GM12878 (cell line): Measurements from ENCODE around the gene TFF1. TPM values are rescaled to one million over a fixed set of nuclear protein-coding genes. Genes with fewer than 3 reads are reported as not detected.

Experiments used
- ATAC-seq: fragments of 200-7000 bp; cut with Tn5 transposase; 3 replicates; pipeline ENCODE4 v1.9.1; 2020; ENCODE audit warnings: mild to moderate bottlenecking, moderate library complexity
- BruUV-seq: library from RNA; stranded (reverse); fragments of 400-500 nt; replicated peaks from 2 replicates; lab custom pipeline; 2021; lab: Mats Ljungman, UMichigan
- CTCF ChIA-PET: fragments of 300-600 bp; sonication (Branson Sonifier 250); formaldehyde crosslinking; extraction: SDS; loops from one replicate; lab custom pipeline; 2021; ENCODE audit warnings: inconsistent platforms; lab: Yijun Ruan, JAX
- POLR2A ChIA-PET: fragments of 350-600 bp; formaldehyde crosslinking; extraction: SDS; loops from one replicate; lab custom pipeline; 2021; ENCODE audit warnings: inconsistent platforms; lab: Charles Lee
- RAD21 ChIA-PET: fragments of 300-600 bp; sonication (Branson Sonifier 250); formaldehyde crosslinking; loops from one replicate; lab custom pipeline; 2023; ENCODE audit warnings: antibody characterized with exemption; ENCODE audit not compliant: unreplicated experiment; lab: Charles Lee
- SMC1A ChIA-PET: fragments of 300-600 bp; sonication (Branson Sonifier 250); formaldehyde crosslinking; loops from one replicate; lab custom pipeline; 2023; ENCODE audit not compliant: unreplicated experiment, uncharacterized antibody; lab: Charles Lee
- DNase-seq: peaks from one replicate; pipeline ENCODE4 v3.0.0-alpha.2; 2011; ENCODE audit warnings: low read depth, low spot score
- FAIRE-seq: peaks from 3 replicates; lab custom pipeline; 2011; peaks lifted over from hg19 to GRCh38; lab: Jason Lieb, UNC
- H2AFZ ChIP-seq: 2 replicates; pipeline ENCODE4 v1.6.0; 2011; ENCODE audit warnings: low read depth, low read length, control low read depth; ENCODE audit not compliant: control insufficient read depth
- H3K27ac ChIP-seq: 2 replicates; pipeline ENCODE4 v1.5.1; 2011; ENCODE audit warnings: control low read depth; ENCODE audit not compliant: control insufficient read depth, insufficient read depth
- H3K27me3 ChIP-seq, 2 experiments: replicated peaks in 1 of 2; 2 replicates each; pipeline versions ENCODE4 v1.6.0 to v1.6.1; 2011; ENCODE audit warnings: low read length in 1 of 2; ENCODE audit not compliant: control insufficient read depth in 2 of 2, insufficient read depth in 2 of 2
- H3K36me3 ChIP-seq, 2 experiments: 2 replicates each; pipeline ENCODE4 v1.5.1; 2011; ENCODE audit warnings: low read length in 1 of 2; ENCODE audit not compliant: control insufficient read depth in 2 of 2, insufficient read depth in 2 of 2
- H3K4me1 ChIP-seq: 2 replicates; pipeline ENCODE4 v1.6.1; 2011; ENCODE audit warnings: mild to moderate bottlenecking, low read length, moderate library complexity, mixed read lengths; ENCODE audit not compliant: control insufficient read depth, insufficient read depth
- H3K4me2 ChIP-seq: 2 replicates; pipeline ENCODE4 v1.6.0; 2011; ENCODE audit warnings: control low read depth; ENCODE audit not compliant: control insufficient read depth, insufficient read depth
- H3K4me3 ChIP-seq: fragments of 200-600 bp; sonication (generic); 2 replicates; pipeline ENCODE4 v1.5.1; 2016
- H3K79me2 ChIP-seq: 2 replicates; pipeline ENCODE4 v1.6.0; 2011; ENCODE audit warnings: low read length; ENCODE audit not compliant: control insufficient read depth, insufficient read depth
- H3K9ac ChIP-seq: 2 replicates; pipeline ENCODE4 v1.8.0; 2011; ENCODE audit warnings: low read length, control low read depth, mixed read lengths; ENCODE audit not compliant: control insufficient read depth, insufficient read depth
- H3K9me3 ChIP-seq: replicated peaks from 3 replicates; pipeline ENCODE4 v1.5.1; 2011; ENCODE audit warnings: mild to moderate bottlenecking, low read length; ENCODE audit not compliant: control insufficient read depth, insufficient read depth
- H4K20me1 ChIP-seq: 2 replicates; pipeline ENCODE4 v1.6.0; 2011; ENCODE audit not compliant: control insufficient read depth, insufficient read depth
- ASH2L ChIP-seq: fragments of 300-600, 200-600 bp; sonication (generic); IDR thresholded peaks from 2 replicates; pipeline ENCODE4 v1.6.1; 2017; ENCODE audit warnings: low read depth, mild to moderate bottlenecking, borderline replicate concordance
- BCL11A ChIP-seq: IDR thresholded peaks from 2 replicates; pipeline ENCODE4 v1.6.1; 2011; ENCODE audit warnings: low read depth, low read length
- CBX3 ChIP-seq: fragments of 200-600 bp; sonication (generic); IDR thresholded peaks from 2 replicates; pipeline ENCODE4 v1.6.1; 2016; ENCODE audit warnings: low read depth, borderline replicate concordance
- CREB1 ChIP-seq: IDR thresholded peaks from 2 replicates; pipeline ENCODE4 v1.6.1; 2012; ENCODE audit warnings: low read depth, mild to moderate bottlenecking, inconsistent platforms
- FOXM1 ChIP-seq: IDR thresholded peaks from 2 replicates; pipeline ENCODE4 v1.6.1; 2012; ENCODE audit warnings: low read depth, mild to moderate bottlenecking, inconsistent platforms, low read length, moderate library complexity
- HDAC6 ChIP-seq: fragments of 200-600 bp; sonication (generic); IDR thresholded peaks from one replicate; pipeline ENCODE4 v1.8.0; 2017; ENCODE audit warnings: antibody characterized with exemption; ENCODE audit not compliant: unreplicated experiment
- IRF3 ChIP-seq: fragments of 450-650 bp; IDR thresholded peaks from 2 replicates; pipeline ENCODE4 v1.6.1; 2014; ENCODE audit warnings: mild to moderate bottlenecking
- MXI1 ChIP-seq: fragments of 150-350 bp; IDR thresholded peaks from 2 replicates; pipeline ENCODE4 v1.6.1; 2011; ENCODE audit warnings: low read depth, mild to moderate bottlenecking, inconsistent platforms, low read length, improper control_type of control experiment
- NFYB ChIP-seq: IDR thresholded peaks from 2 replicates; pipeline ENCODE4 v1.6.1; 2011; ENCODE audit warnings: low read depth, mild to moderate bottlenecking, low read length, improper control_type of control experiment, moderate library complexity; ENCODE audit not compliant: insufficient read depth
- NRF1 ChIP-seq: conservative IDR thresholded peaks from 2 replicates; pipeline ENCODE4 v1.6.1; 2011; ENCODE audit warnings: mild to moderate bottlenecking, low read depth, low read length, improper control_type of control experiment
- POLR2AphosphoS2 ChIP-seq: IDR thresholded peaks from 2 replicates; pipeline ENCODE4 v1.6.1; 2011; ENCODE audit warnings: low read depth, mild to moderate bottlenecking, low read length, improper control_type of control experiment, moderate library complexity
- RELA ChIP-seq: fragments of 450-650 bp; IDR thresholded peaks from 2 replicates; pipeline ENCODE4 v1.8.0; 2014; ENCODE audit warnings: borderline replicate concordance; ENCODE audit not compliant: partially characterized antibody
- SMARCA5 ChIP-seq: fragments of 450-650 bp; IDR thresholded peaks from 2 replicates; pipeline ENCODE4 v1.6.1; 2017; ENCODE audit warnings: mild to moderate bottlenecking
- STAT3 ChIP-seq: IDR thresholded peaks from 2 replicates; pipeline ENCODE4 v1.6.1; 2011; ENCODE audit warnings: low read depth, low read length, improper control_type of control experiment
- SUPT20H ChIP-seq: IDR thresholded peaks from 2 replicates; pipeline ENCODE4 v1.6.1; 2011; ENCODE audit warnings: low read depth, mild to moderate bottlenecking, low read length, moderate library complexity, borderline replicate concordance; ENCODE audit not compliant: control insufficient read depth
- WGBS: methylation state at CpG from one replicate; pipeline ENCODE4 v1.1.6; 2016; ENCODE audit warnings: low lambda C conversion rate; ENCODE audit not compliant: insufficient replicate concordance, insufficient coverage; ENCODE audit errors: missing lambda C conversion rate; 5-methylcytosine and 5-hydroxymethylcytosine counted together
- in situ Hi-C: fragments of 300-500 bp; cut with MboI; formaldehyde crosslinking; loops from 9 replicates; pipeline ENCODE4 v1.14.3; 2018; ENCODE audit warnings: mixed read lengths
- intact Hi-C: fragments of 100-400 bp; cut with micrococcal nuclease; formaldehyde crosslinking; loops from one replicate; pipeline ENCODE4 v1.14.2; 2022; ENCODE audit not compliant: unreplicated experiment
- polyA plus RNA-seq, 11 experiments: library from polyadenylated mRNA; depleted of rRNA in 4 of 11; unstranded in 6 of 11; stranded (reverse) in 5 of 11; fragments of >200 nt; fragmentation: Nextera tagmentation in 4 of 11; fragmentation: Illumina TruSeq in 1 of 11; extraction: Ambion mirVana in 4 of 11; extraction: Trizol in 1 of 11; gene quantifications; 1 replicate in 1 of 11; 2 replicates in 10 of 11; pipeline versions ENCODE4 v1.2.1 to v1.2.3, GENCODE V29; 2011 to 2016; ENCODE audit warnings: inconsistent platforms in 2 of 11, missing spikeins in 2 of 11, low read depth in 1 of 11
- total RNA-seq, 4 experiments: library from RNA; depleted of rRNA in 3 of 4; stranded (reverse); fragments of >200 nt in 3 of 4; fragmentation: Illumina TruSeq in 1 of 4; extraction: Trizol in 1 of 4; gene quantifications; 2 replicates each; pipeline versions ENCODE4 v1.2.1 to v1.2.3, GENCODE V29; 2013 to 2021
- TF ChIP-seq, protein P1 (sequence below): fragments of 450-650 bp; IDR thresholded peaks from 2 replicates; pipeline ENCODE4 v1.6.1; 2017; ENCODE audit warnings: mild to moderate bottlenecking
- TF ChIP-seq, protein P2 (sequence below): fragments of 450-650 bp; IDR thresholded peaks from 2 replicates; pipeline ENCODE4 v1.6.1; 2017; ENCODE audit warnings: borderline replicate concordance
- TF ChIP-seq, protein P3 (sequence below): fragments of 450-650 bp; formaldehyde crosslinking; IDR thresholded peaks from 2 replicates; pipeline ENCODE4 v1.4.0; 2022; ENCODE audit warnings: mild to moderate bottlenecking, moderate library complexity

Gene TFF1
- total and polyA plus RNA-seq, 10 of the 15 experiments (the other 5 are each of a cell fraction or from before 2014, with no cell fraction given), result 0.13 TPM; not detected in 9

- Histone ChIP-seq H3K27me3 (no peaks in the 10 kb centered on the region; a peak in 2 of 4 replicates), H3K27ac (no peak overlapping the region), H4K20me1 (no peaks in the 10 kb centered on the region), H3K4me3 (no peak overlapping the region), H3K36me3 (no peaks in the 10 kb centered on the region), H3K4me1 (peaks cover 17% of the 10 kb centered on the region), H3K9me3 (peaks cover 3% of the 10 kb centered on the region), H3K79me2 (no peaks in the 10 kb centered on the region), H2AFZ (no peak overlapping the region), H3K4me2 (no peak overlapping the region), H3K9ac (no peak overlapping the region)
- ChIA-PET SMC1A (no interaction called here), POLR2A (no interaction called here), CTCF (no interaction called here), RAD21 (no interaction called here)
- FAIRE-seq (no peak), ATAC-seq (no peak), DNase-seq (no peak)
- in situ Hi-C loops, result no loop called here
- intact Hi-C loops, result no loop called here
- 44% methylated on average over 13 of the region's 13 CpGs for WGBS
- BruUV-seq, result no TSS peak
- no peak for TF ChIP-seq SMARCA5
- TF ChIP-seq POLR2AphosphoS2, result no peak
- no peak for TF ChIP-seq IRF3
- TF ChIP-seq, protein P1, sequence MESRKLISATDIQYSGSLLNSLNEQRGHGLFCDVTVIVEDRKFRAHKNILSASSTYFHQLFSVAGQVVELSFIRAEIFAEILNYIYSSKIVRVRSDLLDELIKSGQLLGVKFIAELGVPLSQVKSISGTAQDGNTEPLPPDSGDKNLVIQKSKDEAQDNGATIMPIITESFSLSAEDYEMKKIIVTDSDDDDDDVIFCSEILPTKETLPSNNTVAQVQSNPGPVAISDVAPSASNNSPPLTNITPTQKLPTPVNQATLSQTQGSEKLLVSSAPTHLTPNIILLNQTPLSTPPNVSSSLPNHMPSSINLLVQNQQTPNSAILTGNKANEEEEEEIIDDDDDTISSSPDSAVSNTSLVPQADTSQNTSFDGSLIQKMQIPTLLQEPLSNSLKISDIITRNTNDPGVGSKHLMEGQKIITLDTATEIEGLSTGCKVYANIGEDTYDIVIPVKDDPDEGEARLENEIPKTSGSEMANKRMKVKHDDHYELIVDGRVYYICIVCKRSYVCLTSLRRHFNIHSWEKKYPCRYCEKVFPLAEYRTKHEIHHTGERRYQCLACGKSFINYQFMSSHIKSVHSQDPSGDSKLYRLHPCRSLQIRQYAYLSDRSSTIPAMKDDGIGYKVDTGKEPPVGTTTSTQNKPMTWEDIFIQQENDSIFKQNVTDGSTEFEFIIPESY, result no peak
- TF ChIP-seq NFYB, result no peak
- no peak for TF ChIP-seq ASH2L
- TF ChIP-seq RELA, result no peak
- no peak for TF ChIP-seq FOXM1
- TF ChIP-seq NRF1, result no peak
- TF ChIP-seq HDAC6, result no peak
- no peak for TF ChIP-seq CREB1
- no peak for TF ChIP-seq STAT3
- TF ChIP-seq MXI1, result no peak
- TF ChIP-seq, protein P2, sequence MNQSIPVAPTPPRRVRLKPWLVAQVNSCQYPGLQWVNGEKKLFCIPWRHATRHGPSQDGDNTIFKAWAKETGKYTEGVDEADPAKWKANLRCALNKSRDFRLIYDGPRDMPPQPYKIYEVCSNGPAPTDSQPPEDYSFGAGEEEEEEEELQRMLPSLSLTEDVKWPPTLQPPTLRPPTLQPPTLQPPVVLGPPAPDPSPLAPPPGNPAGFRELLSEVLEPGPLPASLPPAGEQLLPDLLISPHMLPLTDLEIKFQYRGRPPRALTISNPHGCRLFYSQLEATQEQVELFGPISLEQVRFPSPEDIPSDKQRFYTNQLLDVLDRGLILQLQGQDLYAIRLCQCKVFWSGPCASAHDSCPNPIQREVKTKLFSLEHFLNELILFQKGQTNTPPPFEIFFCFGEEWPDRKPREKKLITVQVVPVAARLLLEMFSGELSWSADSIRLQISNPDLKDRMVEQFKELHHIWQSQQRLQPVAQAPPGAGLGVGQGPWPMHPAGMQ, result no peak
- no peak for TF ChIP-seq CBX3
- TF ChIP-seq SUPT20H, result no peak
- TF ChIP-seq BCL11A, result no peak
- TF ChIP-seq, protein P3, sequence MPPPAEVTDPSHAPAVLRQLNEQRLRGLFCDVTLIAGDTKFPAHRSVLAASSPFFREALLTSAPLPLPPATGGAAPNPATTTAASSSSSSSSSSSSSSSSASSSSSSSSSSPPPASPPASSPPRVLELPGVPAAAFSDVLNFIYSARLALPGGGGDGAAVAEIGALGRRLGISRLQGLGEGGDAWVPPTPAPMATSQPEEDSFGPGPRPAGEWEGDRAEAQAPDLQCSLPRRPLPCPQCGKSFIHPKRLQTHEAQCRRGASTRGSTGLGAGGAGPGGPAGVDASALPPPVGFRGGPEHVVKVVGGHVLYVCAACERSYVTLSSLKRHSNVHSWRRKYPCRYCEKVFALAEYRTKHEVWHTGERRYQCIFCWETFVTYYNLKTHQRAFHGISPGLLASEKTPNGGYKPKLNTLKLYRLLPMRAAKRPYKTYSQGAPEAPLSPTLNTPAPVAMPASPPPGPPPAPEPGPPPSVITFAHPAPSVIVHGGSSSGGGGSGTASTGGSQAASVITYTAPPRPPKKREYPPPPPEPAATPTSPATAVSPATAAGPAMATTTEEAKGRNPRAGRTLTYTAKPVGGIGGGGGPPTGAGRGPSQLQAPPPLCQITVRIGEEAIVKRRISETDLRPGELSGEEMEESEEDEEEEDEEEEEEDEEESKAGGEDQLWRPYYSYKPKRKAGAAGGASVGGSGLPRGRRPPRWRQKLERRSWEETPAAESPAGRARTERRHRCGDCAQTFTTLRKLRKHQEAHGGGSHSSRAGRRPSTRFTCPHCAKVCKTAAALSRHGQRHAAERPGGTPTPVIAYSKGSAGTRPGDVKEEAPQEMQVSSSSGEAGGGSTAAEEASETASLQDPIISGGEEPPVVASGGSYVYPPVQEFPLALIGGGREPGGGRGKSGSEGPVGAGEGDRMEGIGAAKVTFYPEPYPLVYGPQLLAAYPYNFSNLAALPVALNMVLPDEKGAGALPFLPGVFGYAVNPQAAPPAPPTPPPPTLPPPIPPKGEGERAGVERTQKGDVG (CRISPR knock-in tag), result no peak
Observed at GRCh38 chr21:42364304-42364865, 1.9 kb downstream of the TFF1 start.
